ENCODE results near the gene BTBD18. TPM values are rescaled to one million over a fixed set of nuclear protein-coding genes. Genes with fewer than 3 reads are reported as not detected.
"Not testable (repeated sequence)": the region's sequence is repeated elsewhere in the genome, so short reads cannot be mapped to it uniquely, and the experiment has no call there.

Gene BTBD18
- total RNA-seq, 4 donors from 2014 or later, result not detected

GRCh38 chr11:57713835-57714234, 37.8 kb downstream of the BTBD18 start:
- H3K36me3 ChIP-seq, result peaks cover 0 to 12% (median 0%) of the 10 kb centered on the region in 3 donors
- no peaks in the 10 kb centered on the region for H3K9me3 ChIP-seq
- no peak overlapping the region for H3K27ac ChIP-seq
- peaks cover 0 to 45% (median 14%) of the 10 kb centered on the region in 4 donors for H3K4me1 ChIP-seq
- H3K27me3 ChIP-seq, result no peaks in the 10 kb centered on the region
- TF ChIP-seq EP300 (IDR thresholded peaks at IDR 0.05) (no peak), POLR2A (IDR thresholded peaks at IDR 0.05) (no peak)
- TF ChIP-seq, protein P1, sequence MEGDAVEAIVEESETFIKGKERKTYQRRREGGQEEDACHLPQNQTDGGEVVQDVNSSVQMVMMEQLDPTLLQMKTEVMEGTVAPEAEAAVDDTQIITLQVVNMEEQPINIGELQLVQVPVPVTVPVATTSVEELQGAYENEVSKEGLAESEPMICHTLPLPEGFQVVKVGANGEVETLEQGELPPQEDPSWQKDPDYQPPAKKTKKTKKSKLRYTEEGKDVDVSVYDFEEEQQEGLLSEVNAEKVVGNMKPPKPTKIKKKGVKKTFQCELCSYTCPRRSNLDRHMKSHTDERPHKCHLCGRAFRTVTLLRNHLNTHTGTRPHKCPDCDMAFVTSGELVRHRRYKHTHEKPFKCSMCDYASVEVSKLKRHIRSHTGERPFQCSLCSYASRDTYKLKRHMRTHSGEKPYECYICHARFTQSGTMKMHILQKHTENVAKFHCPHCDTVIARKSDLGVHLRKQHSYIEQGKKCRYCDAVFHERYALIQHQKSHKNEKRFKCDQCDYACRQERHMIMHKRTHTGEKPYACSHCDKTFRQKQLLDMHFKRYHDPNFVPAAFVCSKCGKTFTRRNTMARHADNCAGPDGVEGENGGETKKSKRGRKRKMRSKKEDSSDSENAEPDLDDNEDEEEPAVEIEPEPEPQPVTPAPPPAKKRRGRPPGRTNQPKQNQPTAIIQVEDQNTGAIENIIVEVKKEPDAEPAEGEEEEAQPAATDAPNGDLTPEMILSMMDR (IDR thresholded peaks at IDR 0.05), result no peak
- DNase-seq (ENCODE audit: low spot score in 2 of 2), result no peak
- 96 to 97% methylated on average over 2 of the region's 2 CpGs for WGBS, 2 donors
- H3K4me3 ChIP-seq, result peak overlapping the region in 1 of 4 donors; percentile 90

- Histone ChIP-seq H3K27ac (peak within 1 kb of the TSS; percentile 70 to 94 (median 88)), H3K9me3 (no peaks in the 10 kb centered on the region), H3K4me3 (peak within 1 kb of the TSS; percentile 85 to 95 (median 90)), H3K27me3 (no peaks in the 10 kb centered on the region), H3K4me1 (peaks cover 0 to 45% (median 14%) of the 10 kb centered on the region in 4 donors), H3K36me3 (no peaks in the 10 kb centered on the region)
- WGBS, 2 donors, result 0% methylated on average over 41 to 53 of the region's 53 CpGs
- DNase-seq (ENCODE audit: low spot score in 2 of 2), result peak; percentile 82 to 92
- peak in 1 of 2 donors; percentile 38 for TF ChIP-seq POLR2A (IDR thresholded peaks at IDR 0.05)
- TF ChIP-seq EP300 (IDR thresholded peaks at IDR 0.05), result peak; percentile 73 to 80
- TF ChIP-seq, protein P1 (IDR thresholded peaks at IDR 0.05), result peak in 1 of 5 experiments; percentile 45
These were observed 39.1 kb downstream of the BTBD18 start, which contains the start of gene TMX2 for GRCh38 chr11:57712256-57713150. Gene TMX2 (plus strand): TSS chr11:57712593. CDS start chr11:57712619, 26 bp downstream.

DNA sequence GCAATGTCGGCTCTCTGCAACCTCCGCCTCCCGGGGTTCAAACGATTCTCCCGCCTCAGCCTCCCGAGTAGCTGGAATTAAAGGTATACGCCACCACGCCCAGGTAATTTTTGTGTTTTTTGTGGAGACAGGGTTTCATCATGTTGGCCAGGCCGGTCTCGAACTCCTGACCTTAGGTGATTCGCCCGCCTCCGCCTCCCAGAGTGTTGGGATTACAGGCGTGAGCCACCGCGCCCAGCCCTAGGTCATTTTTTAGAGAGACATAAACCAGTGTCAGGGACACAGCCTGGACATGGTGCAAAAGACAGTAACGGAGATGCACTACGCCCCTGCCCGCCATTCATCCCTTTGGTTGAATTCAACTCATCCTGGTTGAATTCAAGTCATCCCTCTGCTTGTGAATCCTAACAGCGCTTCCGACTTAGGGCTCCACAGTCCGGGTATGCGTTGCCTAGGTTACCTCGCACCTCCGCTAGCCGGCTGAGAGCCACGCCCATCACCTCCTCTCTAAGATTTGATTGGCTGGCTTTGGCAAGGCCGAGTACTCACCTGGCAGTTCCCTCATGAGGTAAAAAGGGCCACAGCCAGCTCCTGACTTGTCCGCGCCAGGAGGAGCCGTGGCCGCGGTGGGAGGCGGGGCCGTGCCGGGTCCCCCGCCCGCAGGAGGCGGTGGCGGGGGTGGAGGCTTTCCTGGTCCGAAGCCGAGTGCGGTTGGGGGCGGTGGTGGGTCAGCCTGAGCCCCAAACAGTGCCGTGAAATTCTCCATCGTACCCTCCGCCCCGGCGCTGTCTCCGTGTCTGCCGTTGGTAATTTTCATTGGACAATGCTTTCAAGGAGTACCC, 40.0 kb downstream of the BTBD18 start, which contains the start of gene MED19:
MED19 (minus strand) TSS at position 802 of the 842 bp plus-strand sequence; CDS start at position 766, 36 bp downstream.
- Histone ChIP-seq H3K27me3 (no peaks in the 10 kb centered on the region), H3K4me1 (peaks cover 0 to 45% (median 14%) of the 10 kb centered on the region in 4 donors), H3K27ac (peak within 1 kb of the TSS; percentile 70 to 94 (median 88)), H3K4me3 (peak within 1 kb of the TSS; percentile 85 to 95 (median 90)), H3K36me3 (peaks cover 0 to 3% (median 0%) of the 10 kb centered on the region in 3 donors), H3K9me3 (no peaks in the 10 kb centered on the region)
- WGBS, 2 donors, result 9% methylated on average over 42 to 45 of the region's 51 CpGs
- DNase-seq (ENCODE audit: low spot score in 2 of 2), result peak; percentile 16 to 28
- TF ChIP-seq, protein P1 (IDR thresholded peaks at IDR 0.05), result peak in 1 of 5 experiments; percentile 3
- TF ChIP-seq EP300 (IDR thresholded peaks at IDR 0.05), result no peak

DNA sequence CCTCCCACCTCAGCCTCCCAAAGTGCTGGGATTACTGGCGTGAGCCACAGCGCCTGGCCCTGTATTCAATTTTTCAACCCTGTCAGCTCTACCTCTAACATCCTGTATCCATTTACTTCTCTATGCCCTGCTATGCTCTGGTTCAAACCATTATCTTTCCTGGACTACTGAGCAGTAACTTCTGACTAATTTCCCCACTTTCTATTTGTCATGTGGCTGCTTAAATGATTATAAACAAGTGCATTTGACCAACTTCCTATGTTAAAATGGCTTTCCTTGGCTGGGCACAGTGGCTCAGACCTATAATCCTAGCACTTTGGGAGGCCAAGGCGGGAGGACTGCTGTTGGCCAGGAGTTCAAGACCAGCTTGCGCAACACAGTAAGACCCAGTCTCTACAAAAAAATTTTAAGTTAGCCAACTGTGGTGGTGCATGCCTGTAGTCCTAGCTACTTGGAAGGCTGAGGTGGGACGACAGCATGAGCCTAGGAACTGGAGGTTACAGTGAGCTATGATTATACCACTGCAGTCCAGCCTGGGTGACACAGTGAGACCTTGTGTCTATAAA, 41.7 kb downstream of the BTBD18 start:
- Histone ChIP-seq H3K4me1 (peaks cover 0 to 42% (median 14%) of the 10 kb centered on the region in 4 donors), H3K27me3 (no peaks in the 10 kb centered on the region), H3K4me3 (no peak overlapping the region), H3K9me3 (no peaks in the 10 kb centered on the region), H3K36me3 (peaks cover 0 to 18% (median 1%) of the 10 kb centered on the region in 3 donors), H3K27ac (no peak overlapping the region)
- no peak for DNase-seq (ENCODE audit: low spot score in 2 of 2)
- TF ChIP-seq, protein P1 (IDR thresholded peaks at IDR 0.05), result no peak
- TF ChIP-seq EP300 (IDR thresholded peaks at IDR 0.05) (no peak), POLR2A (IDR thresholded peaks at IDR 0.05) (no peak)
- 90 to 92% methylated on average over 5 of the region's 5 CpGs for WGBS, 2 donors

DNA sequence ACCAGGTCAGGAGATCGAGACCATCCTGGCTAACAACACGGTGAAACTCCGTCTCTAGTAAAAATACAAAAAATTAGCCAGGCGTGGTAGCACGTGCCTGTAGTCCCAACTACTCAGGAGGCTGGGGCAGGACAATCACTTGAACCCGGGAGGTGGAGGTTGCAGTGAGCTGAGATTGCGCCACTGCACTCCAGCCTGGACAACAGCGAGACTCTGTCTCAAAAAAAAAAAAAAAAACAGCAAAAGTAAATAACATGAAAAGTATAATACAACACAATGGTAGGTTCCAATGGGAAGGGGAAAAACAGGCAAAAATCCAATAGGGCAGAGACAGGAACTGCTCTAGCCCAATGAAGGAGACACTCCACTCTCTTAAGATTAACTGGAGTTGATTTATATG, 46.2 kb downstream of the BTBD18 start:
- DNase-seq (ENCODE audit: low spot score in 2 of 2); H3K9me3 ChIP-seq; H3K27me3 ChIP-seq; H3K4me3 ChIP-seq; H3K27ac ChIP-seq: not testable (repeated sequence)
- peaks cover 0 to 56% (median 17%) of the 10 kb centered on the region in 3 donors for H3K36me3 ChIP-seq
- H3K4me1 ChIP-seq, result peaks cover 0 to 14% (median 0%) of the 10 kb centered on the region in 4 donors
- 87 to 90% methylated on average over 8 of the region's 8 CpGs for WGBS, 2 donors
